Erythroblast (primary cell): ENCODE measurements around the gene NFYC.
"Not testable (repeated sequence)": the region's sequence is repeated elsewhere in the genome, so short reads cannot be mapped to it uniquely, and the experiment has no call there.

Experiments used
- DNase-seq, 2 experiments: peaks; one replicate each; lab custom pipeline; 2025; lab: John Stamatoyannopoulos, UW
- GATA1 ChIP-seq: IDR thresholded peaks from 2 replicates; pipeline ENCODE4 v1.6.1; 2011; ENCODE audit warnings: low read depth, mild to moderate bottlenecking, control low read depth, low read length, moderate library complexity
- POLR2A ChIP-seq: IDR thresholded peaks from 2 replicates; pipeline ENCODE4 v1.6.1; 2011; ENCODE audit warnings: mild to moderate bottlenecking, low read length

The NFYC gene

GRCh38 chr1:40679165-40679953 is 12.1 kb upstream of the NFYC start:
- TF ChIP-seq POLR2A = no peak
- no peak for TF ChIP-seq GATA1
- DNase-seq = no peak

DNA sequence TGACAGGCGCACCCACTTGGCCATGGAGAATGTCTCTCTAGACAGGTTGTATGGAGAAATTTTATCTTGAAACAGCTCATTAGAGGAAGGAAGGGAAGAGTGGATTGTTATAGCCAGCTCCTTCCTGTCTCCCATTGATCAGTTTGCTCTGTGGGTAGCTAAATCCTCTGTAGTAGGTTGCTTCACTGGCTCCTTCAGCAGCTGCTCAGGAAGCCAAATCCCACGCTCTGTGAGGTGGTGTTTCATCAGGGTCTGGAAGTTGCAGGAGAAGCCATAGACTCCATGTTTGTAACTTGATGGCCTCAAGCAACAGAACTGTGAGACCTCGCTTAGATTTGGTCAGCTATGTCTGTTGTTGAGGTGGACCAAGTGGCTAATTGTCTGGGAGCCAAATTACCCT is 6.8 kb upstream of the NFYC start:
- no peak for DNase-seq
- TF ChIP-seq GATA1 (no peak), POLR2A (no peak)

- no peak for TF ChIP-seq POLR2A
- no peak for TF ChIP-seq GATA1
- DNase-seq = no peak
Observed at GRCh38 chr1:40687059-40687458, 4.4 kb upstream of the NFYC start.

DNA sequence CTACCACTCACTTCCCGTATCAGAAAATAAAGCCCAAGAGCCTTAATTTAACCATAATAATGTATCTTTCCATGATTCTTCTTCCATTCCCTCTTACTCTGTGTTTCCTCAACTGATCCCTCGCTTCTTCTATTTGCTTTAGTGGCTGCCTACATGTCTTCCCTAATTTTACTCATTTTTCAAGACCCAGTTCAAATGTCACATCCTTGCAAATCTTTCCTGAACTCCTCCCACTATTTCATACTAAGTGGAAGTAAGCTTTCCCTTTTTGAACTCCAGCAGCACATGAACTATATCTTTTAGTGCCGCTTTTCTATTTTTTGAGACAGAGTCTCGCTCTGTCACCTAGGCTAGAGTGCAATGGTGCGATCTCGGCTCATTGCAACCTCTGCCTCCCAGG is 3.8 kb upstream of the NFYC start:
- no peak for DNase-seq
- no peak for TF ChIP-seq GATA1
- TF ChIP-seq POLR2A = no peak

DNA sequence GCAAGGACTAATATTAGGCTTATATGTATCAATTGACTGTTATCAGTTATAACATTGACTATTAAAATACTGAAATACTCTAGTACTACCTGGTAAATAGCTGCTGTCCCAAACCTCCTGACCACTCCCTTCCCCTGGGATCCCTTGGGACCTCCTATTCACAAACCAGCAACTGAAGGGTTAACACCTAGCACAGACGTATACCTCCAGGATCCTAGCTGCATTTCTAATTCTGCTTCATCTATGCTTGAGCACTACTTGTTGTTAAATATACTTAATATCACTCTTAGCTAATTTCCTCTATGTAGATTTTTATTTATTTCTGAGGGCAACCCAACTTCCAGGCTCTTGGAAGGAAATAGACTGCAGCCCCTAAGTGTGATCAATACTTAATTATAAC is 1.8 kb upstream of the NFYC start:
- no peak for DNase-seq
- no peak for TF ChIP-seq GATA1
- TF ChIP-seq POLR2A = no peak

- no peak for DNase-seq
- TF ChIP-seq POLR2A (no peak), GATA1 (no peak)
Observed at GRCh38 chr1:40690771-40691537, 550 bp upstream of the NFYC start.

GRCh38 chr1:40692429-40692895 is 958 bp downstream of the NFYC start:
- no peak for TF ChIP-seq GATA1
- no peak for TF ChIP-seq POLR2A
- DNase-seq = no peak

GRCh38 chr1:40693425-40693824 is 1.9 kb downstream of the NFYC start:
- TF ChIP-seq GATA1 = no peak
- no peak for TF ChIP-seq POLR2A
- no peak for DNase-seq

DNA sequence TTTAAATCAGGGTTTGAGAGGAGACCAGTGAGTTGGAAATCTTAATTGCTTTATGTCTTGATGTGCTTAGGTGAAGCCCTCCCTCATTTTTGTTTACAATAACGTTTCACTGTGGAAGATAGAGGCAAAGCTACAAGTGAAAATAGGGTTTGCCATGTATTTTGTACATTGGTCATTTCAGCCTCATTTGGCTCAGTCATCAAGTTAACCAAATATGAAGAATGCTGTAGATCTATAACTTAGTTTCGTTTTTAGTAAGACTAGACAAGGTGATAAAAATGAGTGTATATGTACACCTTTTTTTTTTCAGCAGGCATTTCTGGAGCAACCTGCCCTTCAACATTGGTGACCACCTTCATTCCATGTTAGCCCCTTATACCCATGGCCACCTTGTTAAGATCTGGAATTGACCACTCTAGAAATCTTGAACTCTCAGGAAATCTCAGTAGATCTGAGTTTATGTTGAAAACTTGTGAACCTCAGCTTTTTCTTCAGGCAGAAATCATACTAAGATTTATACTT is 2.9 kb downstream of the NFYC start:
- no peak for TF ChIP-seq GATA1
- no peak for TF ChIP-seq POLR2A
- no peak for DNase-seq

DNA sequence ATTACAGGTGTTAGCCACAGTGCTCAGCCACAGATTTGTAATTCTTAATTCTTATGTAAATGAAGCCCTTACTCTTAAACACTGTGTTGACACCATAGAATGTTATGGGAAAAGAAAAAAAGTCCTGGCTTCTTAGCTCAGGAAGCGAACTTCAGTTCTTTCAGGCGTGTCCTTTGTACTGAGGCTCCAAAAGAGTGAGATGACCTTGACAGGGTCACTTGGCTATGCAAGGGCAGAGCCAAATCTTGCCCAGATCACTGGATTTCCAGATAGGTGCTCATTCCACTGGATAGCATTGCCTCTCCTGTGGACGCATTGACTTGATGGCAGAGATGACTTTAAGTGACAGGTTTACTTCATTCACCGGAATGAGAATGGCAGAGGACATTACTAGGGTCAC is 4.8 kb downstream of the NFYC start:
- DNase-seq = no peak
- TF ChIP-seq GATA1 (no peak), POLR2A (no peak)

- TF ChIP-seq POLR2A (no peak), GATA1 (no peak)
- DNase-seq = no peak
Observed at GRCh38 chr1:40697436-40697835, 5.9 kb downstream of the NFYC start.

GRCh38 chr1:40699787-40700186 is 8.3 kb downstream of the NFYC start:
- no peak for DNase-seq
- no peak for TF ChIP-seq GATA1
- TF ChIP-seq POLR2A = no peak

DNA sequence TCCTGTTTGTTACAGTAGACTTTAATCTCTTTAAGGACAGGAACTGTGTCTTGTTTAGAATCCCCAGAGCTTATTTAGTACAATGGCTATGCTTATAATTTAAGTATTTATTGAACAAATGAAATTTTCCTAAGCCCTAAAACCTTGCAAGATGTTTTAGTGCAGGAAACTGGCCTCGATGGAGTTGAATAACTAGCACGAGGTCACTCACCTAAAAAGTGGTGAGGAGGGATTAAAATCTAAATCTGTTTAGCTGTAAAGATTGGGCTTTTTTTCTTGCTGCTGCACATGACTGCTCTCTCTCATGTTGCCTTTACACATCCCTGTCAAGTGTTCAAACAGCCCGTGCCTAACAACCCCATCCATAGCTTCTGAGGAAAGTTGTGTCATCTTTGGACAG is 10.2 kb downstream of the NFYC start:
- TF ChIP-seq POLR2A (no peak), GATA1 (no peak)
- DNase-seq = no peak

GRCh38 chr1:40702810-40703209 is 11.3 kb downstream of the NFYC start:
- not testable (repeated sequence) for DNase-seq
